K562 (cell line): ENCODE measurements around the gene SH3BP2. TPM values are rescaled to one million over a fixed set of nuclear protein-coding genes. Genes with fewer than 3 reads are reported as not detected.

Experiments used
- ATAC-seq: fragments of 200-7000 bp; cut with Tn5 transposase; 3 replicates; pipeline ENCODE4 v1.9.1; 2020; ENCODE audit warnings: moderate library complexity
- BruUV-seq: library from RNA; stranded (reverse); fragments of 400-500 nt; replicated peaks from 2 replicates; lab custom pipeline; 2021; lab: Mats Ljungman, UMichigan
- CTCF ChIA-PET: fragments of 300-600 bp; formaldehyde crosslinking; extraction: SDS; loops from one replicate; lab custom pipeline; 2021; ENCODE audit warnings: low intra/inter-chr PET ratio; lab: Yijun Ruan, JAX
- POLR2A ChIA-PET: fragments of 300-600, 350-650 bp; sonication (Branson Sonifier 250); formaldehyde crosslinking; extraction: SDS; loops from one replicate; lab custom pipeline; 2021; ENCODE audit warnings: antibody characterized with exemption, inconsistent platforms; lab: Yijun Ruan, JAX
- DNase-seq, 4 experiments: peaks; one replicate each; pipeline versions ENCODE4 v3.0.0 to v3.0.0-alpha.2; 2011 to 2018; ENCODE audit warnings: low spot score in 3 of 4, mixed read lengths in 3 of 4; ENCODE audit errors: extremely low read depth in 1 of 4
- FAIRE-seq: peaks from 2 replicates; lab custom pipeline; 2011; peaks lifted over from hg19 to GRCh38; lab: Jason Lieb, UNC
- H2AFZ ChIP-seq: 2 replicates; pipeline ENCODE4 v1.6.0; 2011; ENCODE audit warnings: low read depth, low read length, control low read depth, inconsistent platforms
- H3K27ac ChIP-seq: fragments of 200-600 bp; 3 replicates; pipeline ENCODE4 v1.8.0; 2011; ENCODE audit warnings: low read depth, mild to moderate bottlenecking, control low read depth, inconsistent platforms, low read length, moderate library complexity, mixed read lengths; ENCODE audit errors: extremely low read depth
- H3K27me3 ChIP-seq, 2 experiments: fragments of 300-600 bp in 1 of 2; 2 replicates in 1 of 2; 3 replicates in 1 of 2; pipeline versions ENCODE4 v1.6.0 to v1.8.0; 2011; ENCODE audit warnings: inconsistent platforms in 2 of 2, low read length in 2 of 2, mild to moderate bottlenecking in 1 of 2, mixed read lengths in 1 of 2, moderate library complexity in 1 of 2; ENCODE audit not compliant: control insufficient read depth in 2 of 2, insufficient read depth in 2 of 2
- H3K36me3 ChIP-seq: fragments of 300-600 bp; 3 replicates; pipeline ENCODE4 v1.8.0; 2011; ENCODE audit warnings: mild to moderate bottlenecking, low read length, inconsistent platforms; ENCODE audit not compliant: control insufficient read depth, insufficient read depth
- H3K4me1 ChIP-seq, 2 experiments: fragments of 200-600 bp in 1 of 2; replicated peaks in 1 of 2; 2 replicates in 1 of 2; 3 replicates in 1 of 2; pipeline versions ENCODE4 v1.5.1 to v1.8.0; 2011; ENCODE audit warnings: inconsistent platforms in 2 of 2, low read length in 2 of 2, mild to moderate bottlenecking in 1 of 2, mixed read lengths in 1 of 2, moderate library complexity in 1 of 2; ENCODE audit not compliant: control insufficient read depth in 2 of 2, insufficient read depth in 2 of 2
- H3K4me2 ChIP-seq: 2 replicates; pipeline ENCODE4 v1.6.1; 2011; ENCODE audit warnings: low read length, control low read depth, inconsistent platforms, mixed read lengths; ENCODE audit not compliant: insufficient read depth
- H3K4me3 ChIP-seq: fragments of 200-600 bp; sonication (generic), shearing (Covaris generic); 2 replicates; pipeline ENCODE4 v1.5.1; 2016; ENCODE audit warnings: control low read depth, inconsistent platforms
- H3K79me2 ChIP-seq: fragments of 200-600 bp; 3 replicates; pipeline ENCODE4 v1.8.0; 2011; ENCODE audit warnings: low read length, inconsistent platforms; ENCODE audit not compliant: control insufficient read depth, insufficient read depth
- H3K9ac ChIP-seq, 2 experiments: 2 replicates each; pipeline versions ENCODE4 v1.6.0 to v1.6.1; 2011; ENCODE audit warnings: low read depth in 2 of 2, low read length in 2 of 2, control low read depth in 1 of 2, inconsistent platforms in 1 of 2, mild to moderate bottlenecking in 1 of 2, mixed read lengths in 1 of 2; ENCODE audit not compliant: insufficient read depth in 1 of 2
- H3K9me1 ChIP-seq: one replicate; pipeline ENCODE4 v1.6.0; 2011; ENCODE audit warnings: inconsistent platforms, mild to moderate bottlenecking, low read length, moderate library complexity; ENCODE audit not compliant: control insufficient read depth, insufficient read depth
- H3K9me3 ChIP-seq: replicated peaks from 2 replicates; pipeline ENCODE4 v1.5.1; 2011; ENCODE audit warnings: low read depth, low read length, inconsistent platforms; ENCODE audit not compliant: control insufficient read depth, insufficient read depth
- H4K20me1 ChIP-seq: replicated peaks from 2 replicates; pipeline ENCODE4 v1.6.1; 2011; ENCODE audit warnings: low read length, inconsistent platforms, mixed read lengths; ENCODE audit not compliant: control insufficient read depth, insufficient read depth
- E2F6 ChIP-seq, 2 experiments: IDR thresholded peaks; 2 replicates each; pipeline ENCODE4 v1.6.1; 2011; ENCODE audit warnings: borderline replicate concordance in 1 of 2, control low read depth in 1 of 2, low read depth in 1 of 2, low read length in 1 of 2, mild to moderate bottlenecking in 1 of 2, mixed read lengths in 1 of 2, moderate library complexity in 1 of 2; ENCODE audit not compliant: insufficient read depth in 1 of 2, insufficient read length in 1 of 2, poor library complexity in 1 of 2, severe bottlenecking in 1 of 2; ENCODE audit errors: extremely low read depth in 1 of 2
- SREBF1 ChIP-seq: fragments of 150-350 bp; IDR thresholded peaks from 2 replicates; pipeline ENCODE4 v1.6.1; 2014; ENCODE audit warnings: antibody characterized with exemption, low read depth, low read length, borderline replicate concordance
- WGBS: fragments of 100-300 bp; shearing (Covaris generic); methylation state at CpG from one replicate; pipeline ENCODE4 v1.1.6; 2016; ENCODE audit warnings: low coverage, mixed read lengths; ENCODE audit not compliant: insufficient coverage; ENCODE audit errors: missing lambda C conversion rate; 5-methylcytosine and 5-hydroxymethylcytosine counted together
- in situ Hi-C: fragments of 300-500 bp; cut with MboI; formaldehyde crosslinking; loops from 4 replicates; pipeline ENCODE4 v1.15.0; 2018; ENCODE audit warnings: inconsistent platforms, mixed read lengths
- intact Hi-C: fragments of 100-400 bp; cut with micrococcal nuclease; formaldehyde crosslinking; loops from 2 replicates; pipeline ENCODE4 v1.14.2; 2022
- polyA plus RNA-seq, 8 experiments: library from polyadenylated mRNA; depleted of rRNA in 4 of 8; stranded (reverse) in 5 of 8; unstranded in 3 of 8; fragments of >200 nt; fragmentation: Nextera tagmentation in 2 of 8; fragmentation: Illumina TruSeq in 1 of 8; extraction: Ambion mirVana in 2 of 8; extraction: Trizol in 1 of 8; gene quantifications; 2 replicates each; pipeline versions ENCODE4 v1.2.1 to v1.2.3, GENCODE V29; 2011 to 2014; ENCODE audit warnings: inconsistent platforms in 1 of 8, missing spikeins in 1 of 8
- total RNA-seq, 7 experiments: library from RNA; depleted of rRNA in 6 of 7; stranded (reverse); fragments of >200 nt in 6 of 7; fragmentation: Illumina TruSeq in 2 of 7; extraction: Trizol in 2 of 7; gene quantifications; 2 replicates each; pipeline versions ENCODE4 v1.2.1 to v1.2.3, GENCODE V29; 2011 to 2021; ENCODE audit warnings: low replicate concordance in 1 of 7
- TF ChIP-seq, protein P1 (sequence below): sonication (generic); formaldehyde crosslinking; IDR thresholded peaks from 2 replicates; pipeline ENCODE4 v1.9.0; 2022; ENCODE audit warnings: mild to moderate bottlenecking, missing genetic modification reagents

Gene SH3BP2
- total and polyA plus RNA-seq, 9 of the 15 experiments (the other 6 are each of a cell fraction or from before 2014, with no cell fraction given), result 0.34 to 16.0 (median 5.1) TPM

GRCh38 chr4:2790583-2791517, 2.0 kb upstream of the SH3BP2 start:
- Histone ChIP-seq H3K4me2 (no peak overlapping the region), H4K20me1 (no peaks in the 10 kb centered on the region; the same call in 1 of the 2 replicates), H2AFZ (no peak overlapping the region), H3K36me3 (no peaks in the 10 kb centered on the region), H3K27ac (no peak overlapping the region), H3K27me3 (no peaks in the 10 kb centered on the region), H3K4me3 (no peak overlapping the region), H3K4me1 (peaks cover 15 to 89% of the 10 kb centered on the region in 2 experiments), H3K9ac (peak overlapping the region in 1 of 2 experiments; percentile 75; a peak in 2 of 4 replicates), H3K9me1 (no peaks in the 10 kb centered on the region), H3K79me2 (no peaks in the 10 kb centered on the region; the same call in 2 of the 3 replicates), H3K9me3 (no peaks in the 10 kb centered on the region)
- ATAC-seq, result peak; percentile 8; the same call in 1 of the 3 replicates
- peak in 1 of 2 experiments; percentile 14 for TF ChIP-seq E2F6 (IDR thresholded peaks at IDR 0.05; ENCODE audit: borderline replicate concordance in 1 of 2, extremely low read depth in 1 of 2, insufficient read depth in 1 of 2, insufficient read length in 1 of 2, low read depth in 1 of 2, low read length in 1 of 2, poor library complexity in 1 of 2, severe bottlenecking in 1 of 2)
- TF ChIP-seq SREBF1, result no peak
- TF ChIP-seq, protein P1, sequence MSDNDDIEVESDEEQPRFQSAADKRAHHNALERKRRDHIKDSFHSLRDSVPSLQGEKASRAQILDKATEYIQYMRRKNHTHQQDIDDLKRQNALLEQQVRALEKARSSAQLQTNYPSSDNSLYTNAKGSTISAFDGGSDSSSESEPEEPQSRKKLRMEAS (CRISPR knock-in tag), result peak; percentile 60
- BruUV-seq, result no TSS peak
- in situ Hi-C loops, result no loop called here
- CTCF ChIA-PET, result no interaction called here
- FAIRE-seq, result no peak
- intact Hi-C loops, result loop anchor here (5.0 kb wide), 2 partner anchors 51 to 76 kb away; partner anchors contain the start of gene ADD1
- POLR2A ChIA-PET, result interaction anchor here (0.6 to 1.0 kb wide), 4 partner anchors 10 to 310 kb away, joined by 3 to 4 read pairs (median 3); no protein-coding TSS in a partner anchor
- WGBS, result 54% methylated on average over 18 of the region's 19 CpGs
- peak in 1 of 4 experiments; percentile 43 for DNase-seq
